Kidney epithelial cell (primary cell): ENCODE measurements around the gene MACC1. TPM values are rescaled to one million over a fixed set of nuclear protein-coding genes. Genes with fewer than 3 reads are reported as not detected.

Experiments
- DNase-seq: peaks from one replicate; pipeline ENCODE4 v3.0.0-alpha.2; 2010; ENCODE audit warnings: low read depth
- H3K27me3 ChIP-seq: 2 replicates; pipeline ENCODE4 v1.6.0; 2011; ENCODE audit warnings: low read length; ENCODE audit not compliant: control insufficient read depth, insufficient read depth
- H3K36me3 ChIP-seq: 2 replicates; pipeline ENCODE4 v1.5.1; 2011; ENCODE audit warnings: low read length; ENCODE audit not compliant: control insufficient read depth, insufficient read depth
- H3K4me3 ChIP-seq: 2 replicates; pipeline ENCODE4 v1.5.1; 2011; ENCODE audit warnings: low read depth, mild to moderate bottlenecking, control low read depth, low read length
- total RNA-seq: library from RNA; depleted of rRNA; stranded (reverse); fragments of >200 nt; gene quantifications from 2 replicates; pipeline ENCODE4 v1.2.3, GENCODE V29; 2015
- TF ChIP-seq, protein P1 (sequence below): IDR thresholded peaks from 2 replicates; pipeline ENCODE4 v1.5.1; 2011; ENCODE audit warnings: mild to moderate bottlenecking, moderate library complexity, low read length, control low read depth, inconsistent platforms; ENCODE audit not compliant: insufficient read depth, poor library complexity, severe bottlenecking

The MACC1 gene
- total RNA-seq, 1 donor from 2014 or later, result 57.5 TPM

DNA sequence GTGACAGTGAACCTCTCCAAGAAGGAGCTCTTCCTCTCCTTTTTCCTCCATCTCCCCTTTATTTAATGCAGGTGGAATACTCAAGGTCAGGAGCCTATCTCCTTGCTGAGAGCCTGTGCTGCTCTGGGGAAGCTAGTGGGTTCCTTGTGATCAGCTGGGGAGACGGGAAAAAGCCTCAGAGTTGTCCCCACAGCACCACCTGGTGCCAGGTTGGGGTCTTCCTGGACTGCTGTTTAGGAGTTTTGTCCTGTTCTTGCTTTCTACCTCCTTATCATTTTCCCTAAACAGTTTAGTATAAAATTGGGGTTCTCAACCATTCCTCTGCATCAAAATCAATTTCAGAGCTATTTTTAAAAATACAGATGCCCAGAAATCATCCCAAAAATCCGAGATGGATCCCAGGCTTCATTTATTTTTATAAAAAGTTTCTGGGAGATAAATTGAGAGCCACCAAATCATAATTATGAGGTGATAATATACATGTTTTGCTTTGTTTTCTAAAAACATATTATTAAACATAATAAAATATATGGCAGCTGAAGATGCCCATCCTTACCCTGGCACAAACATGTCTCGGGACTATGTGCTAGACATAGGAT, 44.3 kb downstream of the MACC1 start:
- TF ChIP-seq, protein P1, sequence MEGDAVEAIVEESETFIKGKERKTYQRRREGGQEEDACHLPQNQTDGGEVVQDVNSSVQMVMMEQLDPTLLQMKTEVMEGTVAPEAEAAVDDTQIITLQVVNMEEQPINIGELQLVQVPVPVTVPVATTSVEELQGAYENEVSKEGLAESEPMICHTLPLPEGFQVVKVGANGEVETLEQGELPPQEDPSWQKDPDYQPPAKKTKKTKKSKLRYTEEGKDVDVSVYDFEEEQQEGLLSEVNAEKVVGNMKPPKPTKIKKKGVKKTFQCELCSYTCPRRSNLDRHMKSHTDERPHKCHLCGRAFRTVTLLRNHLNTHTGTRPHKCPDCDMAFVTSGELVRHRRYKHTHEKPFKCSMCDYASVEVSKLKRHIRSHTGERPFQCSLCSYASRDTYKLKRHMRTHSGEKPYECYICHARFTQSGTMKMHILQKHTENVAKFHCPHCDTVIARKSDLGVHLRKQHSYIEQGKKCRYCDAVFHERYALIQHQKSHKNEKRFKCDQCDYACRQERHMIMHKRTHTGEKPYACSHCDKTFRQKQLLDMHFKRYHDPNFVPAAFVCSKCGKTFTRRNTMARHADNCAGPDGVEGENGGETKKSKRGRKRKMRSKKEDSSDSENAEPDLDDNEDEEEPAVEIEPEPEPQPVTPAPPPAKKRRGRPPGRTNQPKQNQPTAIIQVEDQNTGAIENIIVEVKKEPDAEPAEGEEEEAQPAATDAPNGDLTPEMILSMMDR, result peak; percentile 82
- Histone ChIP-seq H3K36me3 (no peaks in the 10 kb centered on the region), H3K27me3 (no peaks in the 10 kb centered on the region), H3K4me3 (no peak overlapping the region)
- peak; percentile 28 for DNase-seq

DNA sequence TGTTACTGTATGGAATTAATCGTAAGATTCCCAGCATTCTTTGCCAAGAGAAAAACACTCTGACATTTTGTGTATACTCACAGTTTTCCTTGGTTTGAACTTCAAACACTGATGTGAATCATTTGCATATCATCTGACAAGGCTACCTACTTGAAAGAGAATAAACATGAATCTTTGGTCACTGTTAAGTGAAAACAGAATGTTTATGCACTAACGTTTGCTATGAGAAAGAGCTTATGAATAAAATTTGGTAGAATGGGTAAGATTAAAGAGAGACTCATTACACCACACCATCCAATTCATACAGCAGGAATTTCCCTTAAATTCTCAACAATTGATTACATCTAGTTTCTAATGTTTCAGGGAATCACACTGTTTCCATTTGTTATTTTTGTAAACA, 46.6 kb downstream of the MACC1 start:
- Histone ChIP-seq H3K4me3 (no peak overlapping the region), H3K27me3 (no peaks in the 10 kb centered on the region), H3K36me3 (no peaks in the 10 kb centered on the region)
- no peak for DNase-seq
- TF ChIP-seq, protein P1, result no peak

DNA sequence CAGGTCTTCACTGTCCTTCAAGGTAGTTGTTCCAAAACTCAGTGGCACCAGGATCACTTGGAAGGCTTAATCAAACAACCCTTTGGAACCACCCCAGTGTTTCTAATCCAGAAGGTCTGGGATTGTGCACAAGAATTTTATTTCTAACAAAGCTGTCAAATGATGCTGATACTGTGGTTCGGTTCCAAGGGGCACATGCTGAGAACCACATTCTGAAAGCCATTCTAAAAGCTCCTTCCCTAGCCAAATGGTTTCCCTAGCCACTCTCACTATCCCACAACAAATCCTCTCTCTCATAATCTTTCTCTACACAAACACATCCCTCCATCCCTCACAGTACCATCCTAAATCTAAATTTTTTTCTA, 52.1 kb downstream of the MACC1 start:
- no peak for DNase-seq
- H3K27me3 ChIP-seq, result no peaks in the 10 kb centered on the region
- H3K4me3 ChIP-seq, result no peak overlapping the region
- H3K36me3 ChIP-seq, result no peaks in the 10 kb centered on the region
- TF ChIP-seq, protein P1, result no peak

DNA sequence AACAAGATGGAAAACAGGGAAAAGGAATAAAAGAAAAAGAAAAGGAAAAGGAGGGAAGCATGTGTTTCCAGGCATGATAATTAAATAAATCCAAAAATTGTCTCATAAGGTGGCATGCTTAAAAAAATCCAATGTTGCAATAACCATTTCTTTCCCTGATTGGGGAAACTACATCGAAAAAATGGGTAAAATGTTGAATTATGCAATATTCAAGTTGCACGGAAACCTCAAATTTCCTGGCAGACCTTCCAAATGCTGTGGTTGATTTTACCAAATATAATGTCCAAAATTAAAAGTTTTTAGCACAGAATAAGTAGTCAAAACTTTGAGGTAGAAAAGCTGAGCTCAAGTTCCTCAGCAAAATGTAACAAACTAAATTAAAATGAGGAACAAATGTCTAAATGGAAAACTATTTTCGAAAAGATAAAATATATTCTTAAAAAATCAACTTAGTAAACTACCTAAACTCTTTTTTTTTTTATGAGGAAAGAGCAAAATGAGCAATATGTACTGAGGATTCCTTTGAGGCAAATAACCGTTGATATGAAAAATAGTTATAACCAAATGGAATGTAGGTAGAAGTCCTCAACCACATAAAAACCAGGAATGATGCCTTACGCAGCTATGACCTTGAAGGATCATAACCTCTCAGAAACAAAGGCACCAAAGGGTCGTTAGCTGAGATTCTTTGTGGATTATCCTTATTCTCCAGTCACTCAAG, 52.6 kb downstream of the MACC1 start:
- Histone ChIP-seq H3K27me3 (no peaks in the 10 kb centered on the region), H3K36me3 (no peaks in the 10 kb centered on the region), H3K4me3 (no peak overlapping the region)
- TF ChIP-seq, protein P1, result no peak
- DNase-seq, result no peak

DNA sequence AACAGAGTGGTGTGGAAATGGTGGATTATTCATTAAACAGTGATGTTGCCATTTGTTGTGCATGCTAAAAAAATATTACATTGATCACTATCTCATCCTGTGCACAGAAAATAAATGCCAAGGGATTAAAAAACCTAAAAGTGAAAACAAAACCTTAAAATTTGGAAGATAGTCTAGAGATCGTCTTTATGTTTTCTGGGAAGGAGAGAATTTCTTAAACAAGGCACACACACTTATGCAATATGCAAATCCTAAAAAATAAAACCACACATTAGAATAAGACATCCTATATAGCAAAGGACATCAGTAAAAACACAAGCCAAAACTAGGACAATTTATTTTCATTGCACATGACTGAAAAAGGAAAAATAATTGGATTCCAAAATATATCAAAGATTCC, 54.5 kb downstream of the MACC1 start:
- Histone ChIP-seq H3K27me3 (no peaks in the 10 kb centered on the region), H3K36me3 (no peaks in the 10 kb centered on the region), H3K4me3 (no peak overlapping the region)
- DNase-seq, result no peak
- TF ChIP-seq, protein P1, result no peak
